ENCODE data around the gene SLC22A5. TPM values are rescaled to one million over a fixed set of nuclear protein-coding genes. Genes with fewer than 3 reads are reported as not detected.

The SLC22A5 gene
- total and polyA plus RNA-seq, 9 of the 15 experiments (the other 6 are each of a cell fraction or from before 2014, with no cell fraction given) = 3.0 to 16.6 (median 8.3) TPM

DNA sequence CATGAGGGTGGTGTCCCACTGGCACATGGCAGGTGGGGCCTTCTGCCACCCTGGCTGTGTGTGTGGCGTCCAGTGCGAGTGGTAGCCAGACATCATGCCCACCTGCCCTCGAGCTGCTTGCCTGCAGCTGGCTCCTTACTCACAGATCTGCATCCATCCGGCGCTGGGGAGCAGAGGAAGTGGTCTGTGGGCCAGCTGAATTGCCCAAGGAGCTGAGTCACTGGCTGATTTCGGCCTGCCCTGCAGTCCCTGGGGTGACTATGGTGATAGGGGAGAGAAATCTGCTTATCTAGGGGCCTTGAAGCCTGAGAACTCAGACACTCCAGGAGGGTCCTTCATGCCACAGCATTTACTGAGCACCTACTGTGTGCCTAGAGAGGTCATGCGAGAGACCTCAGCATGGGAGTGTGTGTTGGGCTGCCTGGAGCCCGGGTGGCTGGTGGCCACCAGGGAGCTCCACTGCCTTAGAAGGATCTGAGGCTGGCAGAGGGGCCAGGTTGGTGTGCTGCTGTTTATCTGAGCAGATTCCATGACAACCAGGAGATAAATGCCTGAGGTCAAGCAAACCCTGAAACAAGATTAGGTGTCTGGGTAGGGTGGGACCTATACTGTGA lies 57.1 kb downstream of the SLC22A5 start (continued):
- TF ChIP-seq RREB1 (CRISPR knock-in tag; IDR thresholded peaks at IDR 0.05) (peak; percentile 14; the same call in 1 of the 2 replicates), CREM (IDR thresholded peaks at IDR 0.05; ENCODE audit: low read depth) (peak; percentile 55), TAL1 (IDR thresholded peaks at IDR 0.05) (peak; percentile 78), TRIM28 (IDR thresholded peaks at IDR 0.05) (peak; percentile 73), NFIX (CRISPR knock-in tag; IDR thresholded peaks at IDR 0.05; ENCODE audit: low read depth) (no peak), ZNF695 (CRISPR knock-in tag; IDR thresholded peaks at IDR 0.05) (no peak), ZNF707 (CRISPR knock-in tag; conservative IDR thresholded peaks at IDR 0.05) (no peak; the same call in 1 of the 2 replicates), MAFK (IDR thresholded peaks at IDR 0.05; ENCODE audit: low read length) (peak; percentile 84), MEF2A (IDR thresholded peaks at IDR 0.05; ENCODE audit: control insufficient read depth, low read depth, low read length) (peak; percentile 76), ZNF354B (CRISPR knock-in tag; IDR thresholded peaks at IDR 0.05) (no peak), PHF21A (IDR thresholded peaks at IDR 0.05; ENCODE audit: borderline replicate concordance, low read depth) (peak; percentile 70; the same call in 1 of the 2 replicates), E2F8 (IDR thresholded peaks at IDR 0.05; ENCODE audit: low read depth, partially characterized antibody) (no peak), BCOR (IDR thresholded peaks at IDR 0.05) (peak; percentile 82), ZNF584 (CRISPR knock-in tag; IDR thresholded peaks at IDR 0.05; ENCODE audit: low read depth) (peak; percentile 85; the same call in 1 of the 2 replicates)
